GM21717 (cell line): ENCODE data around the gene HYKK.
"Not testable (repeated sequence)": the region's sequence is repeated elsewhere in the genome, so short reads cannot be mapped to it uniquely, and the experiment has no call there.

ENCODE experiments used
- ATAC-seq: cut with Tn5 transposase; IDR thresholded peaks from one replicate; pipeline ENCODE4 v1.9.1; 2021; ENCODE audit warnings: mild to moderate bottlenecking, moderate library complexity; ENCODE audit not compliant: unreplicated experiment

Gene HYKK, protein sequence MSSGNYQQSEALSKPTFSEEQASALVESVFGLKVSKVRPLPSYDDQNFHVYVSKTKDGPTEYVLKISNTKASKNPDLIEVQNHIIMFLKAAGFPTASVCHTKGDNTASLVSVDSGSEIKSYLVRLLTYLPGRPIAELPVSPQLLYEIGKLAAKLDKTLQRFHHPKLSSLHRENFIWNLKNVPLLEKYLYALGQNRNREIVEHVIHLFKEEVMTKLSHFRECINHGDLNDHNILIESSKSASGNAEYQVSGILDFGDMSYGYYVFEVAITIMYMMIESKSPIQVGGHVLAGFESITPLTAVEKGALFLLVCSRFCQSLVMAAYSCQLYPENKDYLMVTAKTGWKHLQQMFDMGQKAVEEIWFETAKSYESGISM

GRCh38 chr15:78506971-78507830 lies at the start of gene HYKK:
HYKK (plus strand) TSS chr15:78507577; CDS start chr15:78513089, 5,512 bp downstream.
- ATAC-seq: peak; percentile 92

DNA sequence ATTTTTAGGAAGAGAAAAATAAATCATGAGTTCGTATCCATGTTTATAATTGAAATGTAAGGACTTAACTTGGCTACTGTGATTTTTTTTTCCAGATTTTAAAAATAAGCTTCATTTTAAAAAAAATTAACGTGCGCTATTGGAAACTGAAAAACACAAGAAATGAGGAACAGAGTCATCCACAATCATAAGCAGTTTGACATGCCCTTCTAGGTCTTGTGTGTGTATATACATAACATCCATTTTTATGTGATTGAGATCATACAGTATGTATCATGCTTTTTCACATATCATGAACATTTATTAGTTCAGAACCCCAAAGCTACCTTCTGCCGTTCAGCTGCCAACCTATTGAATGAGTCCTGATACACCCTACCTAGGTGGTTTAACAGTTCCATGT lies 46.6 kb upstream of the HYKK start:
- no peak for ATAC-seq

DNA sequence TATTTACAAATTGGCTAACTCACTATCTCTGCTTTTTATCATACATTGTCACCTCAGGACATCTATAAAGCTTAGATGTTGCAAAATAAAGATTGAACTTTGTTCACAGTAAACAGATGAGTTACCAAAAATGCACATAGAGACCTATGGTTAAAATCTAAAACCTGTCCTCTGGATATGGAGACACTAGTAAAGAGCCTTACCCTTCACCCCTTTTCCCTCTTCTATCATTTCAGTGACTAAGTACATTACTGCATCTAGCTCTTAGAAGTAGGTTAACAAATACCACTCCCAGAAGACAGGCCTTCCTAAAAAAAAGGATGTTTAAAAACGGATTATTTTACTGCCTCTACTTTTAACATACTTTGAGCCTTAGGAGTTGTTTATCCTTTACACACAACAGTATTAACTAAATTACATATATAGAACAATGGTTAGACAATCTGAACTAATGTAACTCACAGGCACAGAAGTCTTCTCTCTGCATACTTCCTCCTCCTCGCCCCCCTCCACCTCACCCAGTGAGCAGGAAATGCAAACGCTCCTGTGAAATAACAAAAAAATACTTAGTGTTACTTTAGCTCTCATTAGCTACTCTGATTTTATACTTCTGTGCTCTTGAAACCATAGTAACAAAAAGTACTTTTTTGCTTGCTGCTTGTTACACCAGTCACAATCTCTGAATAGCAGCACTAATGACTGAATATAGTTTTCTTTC lies 46.0 kb upstream of the HYKK start:
- ATAC-seq: no peak

- no peak for ATAC-seq
Observed at GRCh38 chr15:78469031-78469430, 38.3 kb upstream of the HYKK start.

DNA sequence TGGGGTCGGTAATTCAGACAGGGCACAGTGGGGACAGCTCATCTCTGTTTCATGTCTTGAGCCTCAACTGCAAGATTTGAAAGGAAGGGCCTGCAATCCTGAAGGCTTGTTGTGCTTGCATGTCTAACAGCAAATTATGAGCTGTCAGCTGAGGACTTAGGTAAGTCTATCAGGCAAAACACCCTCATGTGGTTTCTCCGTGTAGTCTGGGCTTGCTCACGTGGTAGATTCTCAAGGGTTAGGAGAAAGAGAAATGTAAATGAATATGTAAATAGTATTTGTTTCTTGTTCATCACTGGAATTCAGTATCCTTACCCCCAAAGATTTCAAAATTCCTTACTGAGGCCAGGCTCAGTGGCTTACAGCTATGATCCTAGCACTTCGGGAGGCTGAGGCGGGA lies 30.1 kb upstream of the HYKK start:
- no peak for ATAC-seq

DNA sequence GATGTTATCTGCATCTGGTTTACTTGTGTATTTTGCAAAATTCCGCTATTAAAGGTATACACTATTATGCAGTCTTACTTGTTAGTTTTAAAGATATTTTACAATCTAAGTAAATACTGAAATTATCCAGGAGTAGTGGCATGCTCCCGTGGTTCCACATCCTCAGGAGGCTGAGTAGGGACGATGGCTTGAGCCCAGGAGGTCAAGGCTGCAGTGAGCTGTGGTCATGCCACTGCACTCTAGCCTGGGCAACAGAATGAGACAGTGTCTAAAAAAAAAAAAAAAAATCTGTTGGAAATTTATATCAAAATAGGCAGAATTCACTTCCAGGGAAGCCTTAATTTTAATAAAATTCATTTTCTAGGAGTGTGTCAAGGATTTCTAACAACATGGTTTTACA lies 27.7 kb upstream of the HYKK start:
- ATAC-seq: no peak

DNA sequence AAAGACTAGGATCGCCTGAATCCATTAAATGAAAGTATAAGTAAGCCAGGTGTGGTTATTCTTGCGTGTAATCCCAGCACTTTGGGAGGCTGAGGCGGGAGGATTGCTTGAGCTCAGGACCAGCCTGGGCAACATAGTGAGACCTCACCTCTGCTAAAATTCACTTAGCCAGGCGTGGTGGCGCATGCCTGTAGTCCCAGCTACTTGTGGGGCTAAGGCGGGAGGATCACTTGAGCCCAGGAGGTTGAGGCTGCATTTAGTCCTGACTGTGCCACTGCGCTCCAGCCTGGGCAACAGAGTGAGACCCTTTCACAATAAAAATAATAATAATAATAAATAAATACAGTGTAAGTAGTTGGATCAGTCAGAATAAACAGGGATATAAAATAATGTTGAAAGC lies 25.5 kb upstream of the HYKK start:
- no peak for ATAC-seq

DNA sequence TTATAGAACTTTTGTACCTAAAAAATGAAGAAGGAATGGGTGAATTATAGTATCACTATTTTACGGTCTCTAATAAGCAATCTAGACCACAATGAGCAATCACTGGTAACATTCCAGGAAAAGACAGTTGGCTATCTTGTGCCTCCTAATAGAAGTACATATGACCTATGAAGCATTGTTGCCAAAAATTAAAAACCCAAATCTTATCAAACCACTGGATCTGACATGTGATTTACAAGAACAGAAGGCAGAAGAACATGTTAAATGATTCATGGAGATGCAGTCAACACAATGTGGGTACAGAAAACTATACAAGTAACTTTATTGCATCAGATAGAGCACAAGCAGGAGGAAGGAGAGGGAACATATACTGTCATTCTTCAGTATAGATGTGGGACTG lies 14.5 kb upstream of the HYKK start:
- no peak for ATAC-seq

- ATAC-seq: no peak
Observed at GRCh38 chr15:78501857-78502256, 5.5 kb upstream of the HYKK start.

GRCh38 chr15:78502641-78503040 lies 4.7 kb upstream of the HYKK start:
- no peak for ATAC-seq

DNA sequence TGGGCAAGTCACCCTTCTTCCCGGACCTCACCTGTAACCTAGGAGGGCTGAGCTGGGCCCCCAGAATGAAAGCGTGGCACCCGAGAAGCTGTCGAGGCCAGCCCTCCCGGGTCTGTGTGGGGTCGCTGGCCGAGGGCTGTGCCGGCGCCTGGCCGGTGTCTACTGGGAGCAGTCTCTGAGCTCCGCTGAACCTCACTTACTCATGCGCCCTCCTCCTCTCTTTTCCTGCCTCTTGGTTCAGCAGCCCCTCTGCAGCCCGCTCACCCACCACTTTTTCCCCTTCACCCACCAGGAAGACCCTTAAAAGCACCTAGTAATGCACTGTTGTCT lies 419 bp downstream of the HYKK start:
- peak; percentile 29 for ATAC-seq

DNA sequence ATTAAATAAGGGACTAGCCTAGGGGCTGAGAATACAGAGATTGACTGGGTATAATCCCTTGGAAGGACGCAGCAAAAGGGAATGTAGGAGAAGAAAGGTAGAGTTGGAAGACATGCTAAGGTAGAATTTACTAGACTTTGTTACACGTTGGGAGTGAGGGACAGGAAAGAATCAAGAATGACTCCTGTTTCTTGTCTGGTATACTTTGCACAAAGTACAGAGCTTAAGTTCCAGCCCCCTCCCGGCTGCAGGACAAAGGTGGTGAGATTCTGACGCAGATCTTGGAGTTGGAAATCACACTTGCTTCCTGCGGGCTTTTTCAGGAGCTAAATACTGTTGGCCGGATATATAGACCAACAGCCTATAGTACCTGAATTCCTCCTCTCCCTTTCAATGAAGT lies 895 bp downstream of the HYKK start:
- no peak for ATAC-seq

GRCh38 chr15:78509726-78510312 lies 2.4 kb downstream of the HYKK start:
- no peak for ATAC-seq

DNA sequence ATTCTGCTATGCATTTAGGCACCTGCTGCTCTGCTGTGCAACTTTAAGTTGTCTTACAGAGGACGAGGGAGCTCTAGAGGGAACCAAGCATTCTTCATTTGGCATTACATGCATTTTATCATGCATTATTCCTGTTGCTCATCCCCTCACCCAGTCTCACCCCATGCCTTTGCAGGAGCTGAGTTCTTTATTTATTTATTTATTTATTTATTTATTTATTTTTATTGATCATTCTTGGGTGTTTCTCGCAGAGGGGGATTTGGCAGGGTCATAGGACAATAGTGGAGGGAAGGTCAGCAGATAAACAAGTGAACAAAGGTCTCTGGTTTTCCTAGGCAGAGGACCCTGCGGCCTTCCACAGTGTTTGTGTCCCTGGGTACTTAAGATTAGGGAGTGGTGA lies 12.7 kb downstream of the HYKK start:
- ATAC-seq: not testable (repeated sequence)

DNA sequence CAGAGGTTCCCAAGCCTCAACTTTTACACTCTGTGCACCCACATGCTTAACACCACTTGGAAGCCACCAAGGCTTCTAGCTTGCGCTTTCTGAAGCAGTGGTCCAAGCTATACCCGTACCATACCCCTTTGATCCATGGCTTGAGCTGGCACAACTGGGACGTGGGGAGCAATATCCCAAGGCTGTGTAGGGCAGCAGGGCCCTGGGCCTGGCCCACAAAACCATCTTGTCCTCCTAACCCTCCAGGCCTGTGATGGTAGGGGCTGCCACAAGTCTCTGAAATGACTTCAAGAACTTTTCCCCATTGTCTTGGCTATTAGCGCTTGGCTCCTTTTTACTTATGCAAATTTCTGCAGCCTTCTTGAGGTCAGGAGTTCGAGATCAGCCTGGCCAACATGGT lies 16.9 kb downstream of the HYKK start:
- no peak for ATAC-seq

DNA sequence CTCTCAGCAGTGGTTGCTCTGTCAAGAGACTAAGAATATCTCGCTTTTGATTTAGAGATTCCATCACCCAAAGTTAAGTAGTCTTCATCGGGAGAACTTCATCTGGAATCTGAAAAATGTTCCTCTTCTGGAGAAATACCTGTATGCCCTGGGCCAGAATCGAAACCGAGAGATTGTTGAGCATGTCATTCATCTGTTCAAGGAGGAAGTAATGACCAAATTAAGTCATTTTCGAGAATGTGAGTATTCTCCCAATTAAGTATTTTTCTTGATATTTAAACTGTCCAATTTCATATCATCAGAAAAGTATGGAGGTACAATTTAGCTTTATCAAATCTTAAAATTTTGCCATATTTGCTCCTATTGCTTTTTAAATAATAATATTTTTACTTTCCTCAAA lies 19.9 kb downstream of the HYKK start:
- no peak for ATAC-seq

DNA sequence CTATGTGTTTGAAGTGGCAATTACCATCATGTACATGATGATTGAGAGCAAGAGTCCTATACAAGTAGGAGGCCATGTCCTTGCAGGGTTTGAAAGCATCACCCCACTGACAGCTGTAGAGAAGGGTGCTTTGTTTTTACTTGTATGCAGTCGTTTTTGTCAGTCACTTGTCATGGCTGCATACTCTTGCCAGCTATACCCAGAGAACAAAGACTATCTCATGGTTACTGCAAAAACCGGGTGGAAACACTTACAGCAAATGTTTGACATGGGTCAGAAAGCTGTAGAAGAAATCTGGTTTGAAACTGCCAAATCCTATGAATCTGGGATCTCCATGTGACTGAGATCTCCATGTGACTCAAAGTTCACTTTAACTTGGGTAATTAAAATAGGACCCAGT lies 26.0 kb downstream of the HYKK start:
- ATAC-seq: no peak

- no peak for ATAC-seq
Observed at GRCh38 chr15:78536134-78536533, 28.8 kb downstream of the HYKK start.

DNA sequence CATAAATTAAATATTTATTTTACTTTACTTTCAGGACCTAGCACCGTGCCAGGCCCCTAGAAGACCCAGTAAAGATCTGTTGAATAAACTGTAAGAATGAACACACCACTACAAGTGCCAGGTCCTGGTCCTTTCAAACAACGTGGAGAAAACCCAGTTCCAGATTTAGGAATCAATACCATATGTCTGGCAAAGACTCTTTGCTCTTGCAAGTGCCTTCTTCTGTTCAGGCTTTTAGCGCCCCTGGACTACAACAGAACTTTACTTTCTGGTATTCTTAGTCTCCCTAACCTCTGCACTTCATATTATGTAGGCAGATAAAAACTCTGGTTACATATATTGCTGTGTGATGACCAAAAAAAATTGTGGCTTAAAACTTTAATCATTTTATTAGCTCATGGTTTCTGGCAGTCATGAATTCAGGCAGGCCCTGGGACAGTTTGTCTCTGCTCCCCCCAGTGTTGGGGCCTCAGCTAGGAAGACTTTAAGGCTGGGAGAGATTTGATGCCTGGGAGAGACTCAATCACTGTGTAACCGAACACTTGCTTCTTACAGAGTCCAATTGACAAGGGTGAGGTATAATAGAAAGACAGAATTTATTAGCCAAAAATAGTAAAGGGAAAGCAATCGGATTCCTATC lies 30.0 kb downstream of the HYKK start:
- no peak for ATAC-seq

- no peak for ATAC-seq
Observed at GRCh38 chr15:78538358-78538757, 31.0 kb downstream of the HYKK start.
